GM12878 (cell line): ENCODE results near the gene ANKRD33B. TPM values are rescaled to one million over a fixed set of nuclear protein-coding genes. Genes with fewer than 3 reads are reported as not detected.
A peak's percentile ranks its signal among the peaks of the same experiment; 100 is the strongest.

Experiments used
- CBX5 ChIP-seq: sonication (generic); IDR thresholded peaks from 2 replicates; pipeline ENCODE4 v1.6.1; 2016; ENCODE audit warnings: low read depth, moderate library complexity, mild to moderate bottlenecking, inconsistent platforms
- GABPA ChIP-seq: IDR thresholded peaks from 2 replicates; pipeline ENCODE4 v1.6.1; 2014; ENCODE audit warnings: antibody characterized with exemption, low read depth, mild to moderate bottlenecking, inconsistent platforms
- KAT2A ChIP-seq: conservative IDR thresholded peaks from 2 replicates; pipeline ENCODE4 v1.6.1; 2011; ENCODE audit warnings: low read depth, low read length; ENCODE audit not compliant: control insufficient read depth
- KLF5 ChIP-seq: fragments of 450-650 bp; IDR thresholded peaks from 2 replicates; pipeline ENCODE4 v1.6.1; 2014; ENCODE audit warnings: mild to moderate bottlenecking; ENCODE audit not compliant: partially characterized antibody
- NBN ChIP-seq: fragments of 450-650 bp; IDR thresholded peaks from 2 replicates; pipeline ENCODE4 v1.6.1; 2016
- RAD51 ChIP-seq: fragments of 450-650 bp; IDR thresholded peaks from 2 replicates; pipeline ENCODE4 v1.6.1; 2016; ENCODE audit warnings: moderate library complexity, mild to moderate bottlenecking, inconsistent platforms
- ZSCAN29 ChIP-seq: fragments of 450-650 bp; IDR thresholded peaks from 2 replicates; pipeline ENCODE4 v1.6.1; 2017; ENCODE audit warnings: mild to moderate bottlenecking, moderate library complexity
- polyA plus RNA-seq, 11 experiments: library from polyadenylated mRNA; depleted of rRNA in 4 of 11; unstranded in 6 of 11; stranded (reverse) in 5 of 11; fragments of >200 nt; fragmentation: Nextera tagmentation in 4 of 11; fragmentation: Illumina TruSeq in 1 of 11; extraction: Ambion mirVana in 4 of 11; extraction: Trizol in 1 of 11; gene quantifications; 1 replicate in 1 of 11; 2 replicates in 10 of 11; pipeline versions ENCODE4 v1.2.1 to v1.2.3, GENCODE V29; 2011 to 2016; ENCODE audit warnings: inconsistent platforms in 2 of 11, missing spikeins in 2 of 11, low read depth in 1 of 11
- total RNA-seq, 4 experiments: library from RNA; depleted of rRNA in 3 of 4; stranded (reverse); fragments of >200 nt in 3 of 4; fragmentation: Illumina TruSeq in 1 of 4; extraction: Trizol in 1 of 4; gene quantifications; 2 replicates each; pipeline versions ENCODE4 v1.2.1 to v1.2.3, GENCODE V29; 2013 to 2021
- TF ChIP-seq, protein P1 (sequence below): fragments of 450-650 bp; formaldehyde crosslinking; IDR thresholded peaks from 2 replicates; pipeline ENCODE4 v1.4.0; 2020; ENCODE audit warnings: mild to moderate bottlenecking, moderate library complexity
- TF ChIP-seq, protein P2 (sequence below): fragments of 450-650 bp; IDR thresholded peaks from 2 replicates; pipeline ENCODE4 v1.6.1; 2018; ENCODE audit warnings: mild to moderate bottlenecking, low read depth, moderate library complexity; ENCODE audit not compliant: partially characterized antibody
- TF ChIP-seq, protein P3 (sequence below): fragments of 450-650 bp; IDR thresholded peaks from 2 replicates; pipeline ENCODE4 v1.6.1; 2017; ENCODE audit warnings: mild to moderate bottlenecking, moderate library complexity

The ANKRD33B gene
- total and polyA plus RNA-seq, 10 of the 15 experiments (the other 5 are each of a cell fraction or from before 2014, with no cell fraction given) = 4.9 to 61.6 (median 15.6) TPM

DNA sequence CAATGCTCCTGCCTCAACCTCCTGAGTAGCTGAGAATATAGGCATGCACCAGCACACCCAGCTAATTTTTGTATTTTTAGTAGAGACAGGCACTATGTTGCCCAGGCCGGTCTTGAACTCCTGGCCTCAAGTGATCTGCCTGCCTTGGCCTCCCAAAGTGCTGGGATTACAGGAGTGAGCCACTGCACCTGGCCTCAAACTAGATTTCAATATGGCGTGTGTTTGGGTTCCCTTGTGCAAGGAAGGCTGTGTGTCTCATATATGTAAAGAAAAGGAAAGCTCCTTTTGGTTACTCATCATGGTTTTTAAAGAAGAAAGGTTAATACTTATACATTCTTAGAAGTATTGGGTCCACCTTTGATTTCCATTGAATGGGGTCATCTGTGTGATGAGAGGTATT is 70.7 kb downstream of the ANKRD33B start (continued):
- no peak for TF ChIP-seq KAT2A
- TF ChIP-seq ZSCAN29 = no peak
- TF ChIP-seq, protein P1, sequence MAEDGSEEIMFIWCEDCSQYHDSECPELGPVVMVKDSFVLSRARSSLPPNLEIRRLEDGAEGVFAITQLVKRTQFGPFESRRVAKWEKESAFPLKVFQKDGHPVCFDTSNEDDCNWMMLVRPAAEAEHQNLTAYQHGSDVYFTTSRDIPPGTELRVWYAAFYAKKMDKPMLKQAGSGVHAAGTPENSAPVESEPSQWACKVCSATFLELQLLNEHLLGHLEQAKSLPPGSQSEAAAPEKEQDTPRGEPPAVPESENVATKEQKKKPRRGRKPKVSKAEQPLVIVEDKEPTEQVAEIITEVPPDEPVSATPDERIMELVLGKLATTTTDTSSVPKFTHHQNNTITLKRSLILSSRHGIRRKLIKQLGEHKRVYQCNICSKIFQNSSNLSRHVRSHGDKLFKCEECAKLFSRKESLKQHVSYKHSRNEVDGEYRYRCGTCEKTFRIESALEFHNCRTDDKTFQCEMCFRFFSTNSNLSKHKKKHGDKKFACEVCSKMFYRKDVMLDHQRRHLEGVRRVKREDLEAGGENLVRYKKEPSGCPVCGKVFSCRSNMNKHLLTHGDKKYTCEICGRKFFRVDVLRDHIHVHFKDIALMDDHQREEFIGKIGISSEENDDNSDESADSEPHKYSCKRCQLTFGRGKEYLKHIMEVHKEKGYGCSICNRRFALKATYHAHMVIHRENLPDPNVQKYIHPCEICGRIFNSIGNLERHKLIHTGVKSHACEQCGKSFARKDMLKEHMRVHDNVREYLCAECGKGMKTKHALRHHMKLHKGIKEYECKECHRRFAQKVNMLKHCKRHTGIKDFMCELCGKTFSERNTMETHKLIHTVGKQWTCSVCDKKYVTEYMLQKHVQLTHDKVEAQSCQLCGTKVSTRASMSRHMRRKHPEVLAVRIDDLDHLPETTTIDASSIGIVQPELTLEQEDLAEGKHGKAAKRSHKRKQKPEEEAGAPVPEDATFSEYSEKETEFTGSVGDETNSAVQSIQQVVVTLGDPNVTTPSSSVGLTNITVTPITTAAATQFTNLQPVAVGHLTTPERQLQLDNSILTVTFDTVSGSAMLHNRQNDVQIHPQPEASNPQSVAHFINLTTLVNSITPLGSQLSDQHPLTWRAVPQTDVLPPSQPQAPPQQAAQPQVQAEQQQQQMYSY (CRISPR knock-in tag) = no peak
- TF ChIP-seq, protein P2, sequence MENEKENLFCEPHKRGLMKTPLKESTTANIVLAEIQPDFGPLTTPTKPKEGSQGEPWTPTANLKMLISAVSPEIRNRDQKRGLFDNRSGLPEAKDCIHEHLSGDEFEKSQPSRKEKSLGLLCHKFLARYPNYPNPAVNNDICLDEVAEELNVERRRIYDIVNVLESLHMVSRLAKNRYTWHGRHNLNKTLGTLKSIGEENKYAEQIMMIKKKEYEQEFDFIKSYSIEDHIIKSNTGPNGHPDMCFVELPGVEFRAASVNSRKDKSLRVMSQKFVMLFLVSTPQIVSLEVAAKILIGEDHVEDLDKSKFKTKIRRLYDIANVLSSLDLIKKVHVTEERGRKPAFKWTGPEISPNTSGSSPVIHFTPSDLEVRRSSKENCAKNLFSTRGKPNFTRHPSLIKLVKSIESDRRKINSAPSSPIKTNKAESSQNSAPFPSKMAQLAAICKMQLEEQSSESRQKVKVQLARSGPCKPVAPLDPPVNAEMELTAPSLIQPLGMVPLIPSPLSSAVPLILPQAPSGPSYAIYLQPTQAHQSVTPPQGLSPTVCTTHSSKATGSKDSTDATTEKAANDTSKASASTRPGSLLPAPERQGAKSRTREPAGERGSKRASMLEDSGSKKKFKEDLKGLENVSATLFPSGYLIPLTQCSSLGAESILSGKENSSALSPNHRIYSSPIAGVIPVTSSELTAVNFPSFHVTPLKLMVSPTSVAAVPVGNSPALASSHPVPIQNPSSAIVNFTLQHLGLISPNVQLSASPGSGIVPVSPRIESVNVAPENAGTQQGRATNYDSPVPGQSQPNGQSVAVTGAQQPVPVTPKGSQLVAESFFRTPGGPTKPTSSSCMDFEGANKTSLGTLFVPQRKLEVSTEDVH = no peak
- no peak for TF ChIP-seq CBX5
- no peak for TF ChIP-seq KLF5
- no peak for TF ChIP-seq RAD51
- no peak for TF ChIP-seq GABPA
- TF ChIP-seq, protein P3, sequence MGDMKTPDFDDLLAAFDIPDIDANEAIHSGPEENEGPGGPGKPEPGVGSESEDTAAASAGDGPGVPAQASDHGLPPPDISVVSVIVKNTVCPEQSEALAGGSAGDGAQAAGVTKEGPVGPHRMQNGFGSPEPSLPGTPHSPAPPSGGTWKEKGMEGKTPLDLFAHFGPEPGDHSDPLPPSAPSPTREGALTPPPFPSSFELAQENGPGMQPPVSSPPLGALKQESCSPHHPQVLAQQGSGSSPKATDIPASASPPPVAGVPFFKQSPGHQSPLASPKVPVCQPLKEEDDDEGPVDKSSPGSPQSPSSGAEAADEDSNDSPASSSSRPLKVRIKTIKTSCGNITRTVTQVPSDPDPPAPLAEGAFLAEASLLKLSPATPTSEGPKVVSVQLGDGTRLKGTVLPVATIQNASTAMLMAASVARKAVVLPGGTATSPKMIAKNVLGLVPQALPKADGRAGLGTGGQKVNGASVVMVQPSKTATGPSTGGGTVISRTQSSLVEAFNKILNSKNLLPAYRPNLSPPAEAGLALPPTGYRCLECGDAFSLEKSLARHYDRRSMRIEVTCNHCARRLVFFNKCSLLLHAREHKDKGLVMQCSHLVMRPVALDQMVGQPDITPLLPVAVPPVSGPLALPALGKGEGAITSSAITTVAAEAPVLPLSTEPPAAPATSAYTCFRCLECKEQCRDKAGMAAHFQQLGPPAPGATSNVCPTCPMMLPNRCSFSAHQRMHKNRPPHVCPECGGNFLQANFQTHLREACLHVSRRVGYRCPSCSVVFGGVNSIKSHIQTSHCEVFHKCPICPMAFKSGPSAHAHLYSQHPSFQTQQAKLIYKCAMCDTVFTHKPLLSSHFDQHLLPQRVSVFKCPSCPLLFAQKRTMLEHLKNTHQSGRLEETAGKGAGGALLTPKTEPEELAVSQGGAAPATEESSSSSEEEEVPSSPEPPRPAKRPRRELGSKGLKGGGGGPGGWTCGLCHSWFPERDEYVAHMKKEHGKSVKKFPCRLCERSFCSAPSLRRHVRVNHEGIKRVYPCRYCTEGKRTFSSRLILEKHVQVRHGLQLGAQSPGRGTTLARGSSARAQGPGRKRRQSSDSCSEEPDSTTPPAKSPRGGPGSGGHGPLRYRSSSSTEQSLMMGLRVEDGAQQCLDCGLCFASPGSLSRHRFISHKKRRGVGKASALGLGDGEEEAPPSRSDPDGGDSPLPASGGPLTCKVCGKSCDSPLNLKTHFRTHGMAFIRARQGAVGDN = peak; percentile 56
- TF ChIP-seq NBN = no peak
